Measurements from ENCODE around the gene TNFAIP2. TPM values are rescaled to one million over a fixed set of nuclear protein-coding genes. Genes with fewer than 3 reads are reported as not detected.
"Not testable (repeated sequence)": the region's sequence is repeated elsewhere in the genome, so short reads cannot be mapped to it uniquely, and the experiment has no call there.

TNFAIP2 gene
- total RNA-seq, 2 experiments from 2014 or later = 0.60 TPM; not detected in 1

DNA sequence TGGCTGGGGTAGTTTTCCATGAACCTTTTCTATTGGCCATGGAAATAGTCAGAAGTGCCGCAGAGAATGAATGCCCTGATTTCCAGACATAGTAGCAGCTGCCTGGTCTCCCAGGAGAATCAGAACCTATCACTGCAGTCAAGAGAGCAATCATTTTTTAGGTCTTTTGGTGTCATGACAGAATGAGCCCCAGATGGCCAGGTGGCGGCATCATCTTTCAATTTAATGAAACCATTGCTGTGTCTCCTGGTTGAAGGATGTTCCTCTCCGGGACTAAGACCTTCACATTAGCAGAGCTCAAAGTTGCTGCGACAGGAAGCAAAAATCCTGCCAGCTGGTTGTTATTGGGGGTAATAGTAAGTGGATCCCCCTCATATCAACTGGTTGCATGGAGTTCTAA, 18.8 kb downstream of the TNFAIP2 start:
- Mint-ChIP-seq H3K36me3 (ENCODE audit: low read depth) (no peaks in the 10 kb centered on the region), H3K4me3 (no peak overlapping the region), H3K27me3 (peaks cover 8% of the 10 kb centered on the region), H3K9me3 (no peaks in the 10 kb centered on the region), H3K27ac (no peak overlapping the region), H3K4me1 (no peaks in the 10 kb centered on the region)
- POLR2A ChIA-PET = no interaction called here
- no peak for DNase-seq
- CTCF ChIA-PET = no interaction called here

DNA sequence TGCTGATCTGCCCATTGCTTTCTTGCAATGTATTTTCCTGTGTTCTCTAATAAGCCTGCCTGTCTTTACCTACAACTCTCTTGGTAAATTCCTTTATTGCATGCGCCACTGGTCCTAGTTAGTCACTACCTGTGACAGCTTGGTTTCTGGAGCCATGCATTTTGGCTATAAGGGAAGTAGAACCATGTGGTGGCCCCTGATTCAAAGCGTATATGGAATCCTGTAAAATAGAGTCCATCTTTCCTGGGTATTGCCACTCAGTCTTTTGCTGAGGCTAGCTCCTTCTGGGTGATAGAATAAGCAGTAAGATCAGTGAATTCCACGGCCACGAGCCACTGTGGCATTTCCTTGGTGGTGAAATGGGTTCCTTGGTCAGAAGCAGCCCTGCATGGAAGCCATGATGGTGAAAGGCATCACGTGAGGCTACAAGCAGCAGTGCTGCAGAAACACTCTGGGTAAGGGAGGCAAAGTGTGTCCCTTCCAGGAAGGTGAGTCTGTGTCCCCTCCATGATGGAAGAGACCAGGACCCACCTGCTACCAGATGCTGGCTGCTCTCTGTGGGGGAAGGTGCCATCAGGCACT, 19.6 kb downstream of the TNFAIP2 start:
- CTCF ChIA-PET = no interaction called here
- Mint-ChIP-seq H3K4me1 (no peaks in the 10 kb centered on the region), H3K9me3 (no peaks in the 10 kb centered on the region), H3K4me3 (no peak overlapping the region), H3K27me3 (peaks cover 8% of the 10 kb centered on the region), H3K27ac (no peak overlapping the region), H3K36me3 (ENCODE audit: low read depth) (no peaks in the 10 kb centered on the region)
- POLR2A ChIA-PET = no interaction called here
- no peak for DNase-seq

DNA sequence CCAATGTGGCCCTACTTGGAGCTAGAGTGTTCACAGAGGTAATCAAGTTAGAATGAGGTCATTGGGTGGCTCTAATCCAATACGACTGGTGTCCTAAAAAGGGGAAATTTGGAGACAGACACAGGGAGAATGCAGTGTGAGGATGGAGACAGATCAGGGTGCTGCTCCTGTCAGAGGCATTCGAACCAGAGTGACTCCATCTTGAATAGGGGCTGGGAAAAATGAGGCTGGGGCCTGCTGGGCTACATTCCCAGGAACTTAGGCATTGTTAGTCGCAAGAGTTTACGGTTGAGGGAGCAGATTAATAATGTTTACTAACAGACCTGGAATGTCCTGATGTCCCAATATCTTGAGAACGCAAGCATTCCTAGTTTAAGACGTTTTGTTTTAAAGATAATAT, 20.2 kb downstream of the TNFAIP2 start:
- H3K27ac Mint-ChIP-seq = no peak overlapping the region
- no peak overlapping the region for H3K4me3 Mint-ChIP-seq
- H3K4me1 Mint-ChIP-seq = no peaks in the 10 kb centered on the region
- ChIA-PET POLR2A (no interaction called here), CTCF (no interaction called here)
- no peak for DNase-seq
- peaks cover 8% of the 10 kb centered on the region for H3K27me3 Mint-ChIP-seq
- H3K36me3 Mint-ChIP-seq (ENCODE audit: low read depth) = no peaks in the 10 kb centered on the region
- no peaks in the 10 kb centered on the region for H3K9me3 Mint-ChIP-seq

DNA sequence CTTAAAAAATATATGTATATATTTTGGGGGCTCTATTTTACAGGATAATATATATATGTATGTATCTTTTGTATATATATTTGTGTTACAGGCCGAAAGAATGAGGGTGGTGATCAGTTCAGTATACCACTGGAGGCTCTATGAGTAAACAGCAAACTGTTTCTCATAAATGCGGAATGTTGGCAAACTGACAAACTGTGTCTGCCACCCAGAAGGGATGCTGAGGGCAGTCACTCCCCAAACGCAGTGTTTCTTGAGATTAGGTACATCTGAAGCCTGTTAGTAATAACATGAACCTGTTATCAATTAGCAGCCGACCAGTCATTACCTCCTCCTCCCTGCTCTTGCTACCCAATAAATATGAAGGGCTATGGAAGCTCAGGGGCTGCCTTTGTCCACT, 20.8 kb downstream of the TNFAIP2 start:
- peaks cover 8% of the 10 kb centered on the region for H3K27me3 Mint-ChIP-seq
- H3K36me3 Mint-ChIP-seq (ENCODE audit: low read depth) = no peaks in the 10 kb centered on the region
- H3K4me3 Mint-ChIP-seq = no peak overlapping the region
- ChIA-PET POLR2A (no interaction called here), CTCF (no interaction called here)
- H3K4me1 Mint-ChIP-seq = no peaks in the 10 kb centered on the region
- H3K9me3 Mint-ChIP-seq = no peaks in the 10 kb centered on the region
- H3K27ac Mint-ChIP-seq = no peak overlapping the region
- no peak for DNase-seq

DNA sequence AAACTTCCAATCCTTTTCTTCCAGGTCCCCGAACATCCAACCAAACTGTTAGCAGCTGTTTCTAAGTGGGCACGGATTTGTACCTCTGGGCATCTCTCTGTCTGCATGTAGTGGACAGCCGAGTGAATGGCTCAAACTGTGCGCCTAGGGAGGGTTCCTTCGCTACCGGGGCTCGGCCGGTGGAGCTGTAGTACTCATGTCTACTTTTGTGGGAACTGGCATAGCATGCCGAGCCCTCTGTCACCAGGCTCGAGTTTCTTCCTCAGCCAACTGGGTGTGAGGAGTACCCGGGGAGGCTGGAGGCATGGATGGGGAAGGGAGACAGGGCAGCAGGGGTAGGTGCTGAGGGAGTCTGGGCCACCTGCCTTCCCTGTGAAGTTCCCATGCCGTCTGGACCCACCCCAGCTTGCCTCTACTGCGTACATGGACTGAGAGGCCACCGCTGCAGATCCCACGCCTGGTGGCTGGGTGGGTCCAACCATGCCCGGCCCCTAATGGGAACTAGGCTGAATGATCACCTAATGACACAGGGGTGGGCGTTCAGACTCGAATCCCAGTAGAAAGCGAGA, 23.0 kb downstream of the TNFAIP2 start:
- peaks cover 7% of the 10 kb centered on the region for H3K27me3 Mint-ChIP-seq
- ChIA-PET CTCF (no interaction called here), POLR2A (no interaction called here)
- H3K4me1 Mint-ChIP-seq = no peaks in the 10 kb centered on the region
- H3K9me3 Mint-ChIP-seq = no peaks in the 10 kb centered on the region
- H3K4me3 Mint-ChIP-seq = no peak overlapping the region
- H3K36me3 Mint-ChIP-seq (ENCODE audit: low read depth) = no peaks in the 10 kb centered on the region
- DNase-seq = no peak
- no peak overlapping the region for H3K27ac Mint-ChIP-seq

DNA sequence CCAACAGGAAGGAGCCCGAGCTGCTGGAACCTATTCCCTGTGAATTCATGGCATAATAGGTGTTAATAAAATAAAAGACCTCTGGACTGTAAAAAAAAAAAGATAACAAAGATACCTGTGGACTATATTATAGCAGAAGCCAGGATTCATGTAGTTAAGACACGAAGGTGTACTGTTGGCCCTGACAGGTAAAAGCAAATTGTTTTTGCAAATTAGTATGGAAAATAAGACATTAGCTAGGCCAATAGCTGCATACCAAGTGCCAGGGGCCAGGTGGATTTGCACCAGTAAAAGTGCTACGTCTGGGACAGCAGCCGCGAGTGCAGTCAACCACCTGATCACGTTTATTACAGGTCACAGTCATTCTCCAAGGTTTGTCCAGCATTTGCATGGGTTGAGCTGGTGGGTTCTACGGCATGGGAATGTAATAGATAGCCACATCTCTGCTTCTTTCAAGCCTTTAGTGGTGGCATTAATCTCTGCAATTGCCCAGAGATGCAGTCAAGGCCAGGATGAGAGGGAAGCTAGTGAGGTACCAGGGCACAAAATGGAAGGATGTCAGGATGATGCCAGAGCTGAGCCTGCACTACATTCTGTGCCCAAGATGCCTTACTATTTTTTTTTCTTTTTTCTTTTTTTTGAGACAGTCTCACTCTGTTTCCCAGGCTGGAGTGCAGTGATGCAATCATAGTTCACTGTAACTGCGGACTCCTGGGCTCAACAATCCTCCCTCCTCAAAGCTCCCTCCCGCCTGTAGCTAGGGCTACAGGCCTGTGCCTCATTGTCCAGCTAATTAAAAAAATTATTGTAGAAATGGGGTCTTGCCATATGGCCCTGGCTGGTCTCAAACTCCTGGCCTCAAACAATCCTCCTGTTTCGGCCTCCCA, 26.3 kb downstream of the TNFAIP2 start:
- no peak for DNase-seq
- no peaks in the 10 kb centered on the region for H3K36me3 Mint-ChIP-seq (ENCODE audit: low read depth)
- ChIA-PET POLR2A (no interaction called here), CTCF (interaction anchor here (0.6 to 1.1 kb wide), 2 partner anchors 9 to 60 kb away, joined by 3 to 4 read pairs; no protein-coding TSS in a partner anchor)
- no peaks in the 10 kb centered on the region for H3K4me1 Mint-ChIP-seq
- peaks cover 2% of the 10 kb centered on the region for H3K27me3 Mint-ChIP-seq
- H3K27ac Mint-ChIP-seq = no peak overlapping the region
- H3K4me3 Mint-ChIP-seq = no peak overlapping the region
- no peaks in the 10 kb centered on the region for H3K9me3 Mint-ChIP-seq

DNA sequence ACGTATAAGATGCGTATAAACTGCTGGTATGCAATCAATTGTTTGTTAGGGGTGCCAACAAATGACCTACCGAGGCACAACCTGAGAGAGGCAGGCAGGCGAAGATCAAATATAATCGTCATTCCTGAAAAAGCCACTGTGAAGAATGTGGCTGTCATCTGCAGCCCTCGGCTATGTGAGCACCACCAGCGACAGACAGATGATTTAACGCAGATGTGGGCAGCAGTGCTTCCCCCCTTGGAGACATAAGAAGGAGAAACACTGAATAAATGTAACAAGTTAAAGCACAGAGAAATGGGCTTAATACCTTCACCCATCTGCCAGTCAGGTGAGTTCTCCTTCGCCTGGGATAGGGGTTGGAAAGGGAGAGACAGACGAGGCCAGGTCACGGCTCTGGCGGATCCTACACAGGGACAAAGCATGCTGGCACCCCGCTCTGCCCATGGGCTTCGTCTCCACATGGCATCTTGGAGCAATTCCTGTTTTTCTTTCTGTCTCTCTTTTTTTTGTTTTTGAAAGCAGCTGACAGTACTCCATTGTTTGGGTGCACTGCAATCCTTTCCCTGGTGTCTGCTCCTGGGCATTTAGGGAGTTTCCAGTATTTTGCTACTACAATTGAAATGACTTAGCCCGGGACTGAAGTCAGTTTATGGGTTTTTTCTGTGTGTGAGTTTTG, 28.1 kb downstream of the TNFAIP2 start:
- Mint-ChIP-seq H3K9me3 (no peaks in the 10 kb centered on the region), H3K27me3 (no peaks in the 10 kb centered on the region), H3K27ac (no peak overlapping the region), H3K4me1 (no peaks in the 10 kb centered on the region), H3K4me3 (no peak overlapping the region), H3K36me3 (ENCODE audit: low read depth) (no peaks in the 10 kb centered on the region)
- DNase-seq = no peak
- ChIA-PET POLR2A (no interaction called here), CTCF (no interaction called here)

DNA sequence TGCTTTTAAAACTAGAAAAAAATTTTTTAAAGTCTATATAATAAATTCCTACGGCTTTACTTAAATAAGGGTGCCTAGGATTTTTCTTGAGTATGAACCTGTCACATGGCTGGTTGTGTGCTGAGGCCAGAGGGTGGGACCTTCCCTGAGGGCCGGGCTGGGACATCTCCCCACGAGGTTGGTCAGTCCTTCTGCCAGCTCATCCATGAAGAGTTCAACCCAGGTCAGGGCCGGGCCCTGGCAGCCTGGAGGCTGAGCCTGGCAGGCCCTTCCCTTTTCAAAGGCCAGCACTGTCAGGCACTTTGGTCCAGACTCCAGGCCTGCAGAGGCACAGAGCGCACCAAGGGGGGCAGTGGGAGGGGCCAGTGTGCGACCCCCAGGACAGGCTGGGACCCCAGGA, 31.7 kb downstream of the TNFAIP2 start:
- ChIA-PET CTCF (no interaction called here), POLR2A (no interaction called here)
- no peaks in the 10 kb centered on the region for H3K36me3 Mint-ChIP-seq (ENCODE audit: low read depth)
- H3K27ac Mint-ChIP-seq = no peak overlapping the region
- no peaks in the 10 kb centered on the region for H3K27me3 Mint-ChIP-seq
- H3K4me3 Mint-ChIP-seq = no peak overlapping the region
- H3K9me3 Mint-ChIP-seq = no peaks in the 10 kb centered on the region
- H3K4me1 Mint-ChIP-seq = no peaks in the 10 kb centered on the region
- no peak for DNase-seq

DNA sequence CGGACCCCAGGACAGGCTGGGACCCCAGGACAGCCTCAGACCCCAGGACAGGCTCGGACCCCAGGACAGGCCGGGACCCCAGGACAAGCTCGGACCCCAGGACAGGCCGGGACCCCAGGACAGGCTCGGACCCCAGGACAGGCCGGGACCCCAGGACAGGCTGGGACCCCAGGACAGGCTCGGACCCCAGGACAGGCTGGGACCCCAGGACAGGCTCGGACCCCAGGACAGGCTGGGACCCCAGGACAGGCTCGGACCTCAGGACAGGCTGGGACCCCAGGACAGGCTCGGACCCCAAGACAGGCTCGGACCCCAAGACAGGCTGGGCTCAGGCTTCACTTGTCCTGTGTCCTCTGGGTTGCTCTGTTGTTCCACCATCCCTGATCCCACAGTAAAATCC, 32.2 kb downstream of the TNFAIP2 start:
- H3K27ac Mint-ChIP-seq; H3K9me3 Mint-ChIP-seq; H3K36me3 Mint-ChIP-seq (ENCODE audit: low read depth); DNase-seq; H3K27me3 Mint-ChIP-seq; H3K4me1 Mint-ChIP-seq; H3K4me3 Mint-ChIP-seq; POLR2A ChIA-PET; CTCF ChIA-PET: not testable (repeated sequence)

DNA sequence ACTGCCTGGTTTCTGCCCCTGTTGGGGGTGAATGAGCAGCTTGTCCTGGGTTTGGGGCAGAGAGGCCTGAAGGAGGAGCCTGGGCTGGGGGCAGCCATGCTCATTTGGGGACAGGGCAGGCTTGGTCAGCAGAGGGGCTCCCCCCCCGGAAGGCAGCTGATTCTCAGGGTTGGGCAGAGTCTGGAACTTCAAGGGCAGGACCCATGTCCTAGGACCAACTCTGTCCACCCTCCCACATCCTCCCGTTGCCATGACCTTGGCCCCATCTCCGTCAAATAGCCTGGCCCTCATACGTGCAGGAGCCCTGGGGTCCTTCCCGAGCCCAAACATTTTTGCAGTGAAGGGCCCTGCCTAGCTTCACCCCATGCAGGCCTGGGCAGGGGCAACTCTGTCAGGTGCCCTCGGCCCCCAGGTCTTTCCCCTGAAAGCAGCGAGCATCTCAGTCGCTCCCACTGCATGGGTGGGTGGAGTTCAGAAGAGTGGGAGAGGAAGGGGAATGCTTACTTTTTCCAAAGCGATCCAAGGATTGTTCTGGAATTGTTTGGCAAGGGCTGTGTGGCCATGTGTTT, 32.6 kb downstream of the TNFAIP2 start:
- POLR2A ChIA-PET = no interaction called here
- CTCF ChIA-PET = no interaction called here
- H3K27me3 Mint-ChIP-seq = no peaks in the 10 kb centered on the region
- H3K27ac Mint-ChIP-seq = no peak overlapping the region
- H3K9me3 Mint-ChIP-seq = no peaks in the 10 kb centered on the region
- no peak overlapping the region for H3K4me3 Mint-ChIP-seq
- H3K4me1 Mint-ChIP-seq = no peaks in the 10 kb centered on the region
- no peaks in the 10 kb centered on the region for H3K36me3 Mint-ChIP-seq (ENCODE audit: low read depth)
- DNase-seq = no peak

DNA sequence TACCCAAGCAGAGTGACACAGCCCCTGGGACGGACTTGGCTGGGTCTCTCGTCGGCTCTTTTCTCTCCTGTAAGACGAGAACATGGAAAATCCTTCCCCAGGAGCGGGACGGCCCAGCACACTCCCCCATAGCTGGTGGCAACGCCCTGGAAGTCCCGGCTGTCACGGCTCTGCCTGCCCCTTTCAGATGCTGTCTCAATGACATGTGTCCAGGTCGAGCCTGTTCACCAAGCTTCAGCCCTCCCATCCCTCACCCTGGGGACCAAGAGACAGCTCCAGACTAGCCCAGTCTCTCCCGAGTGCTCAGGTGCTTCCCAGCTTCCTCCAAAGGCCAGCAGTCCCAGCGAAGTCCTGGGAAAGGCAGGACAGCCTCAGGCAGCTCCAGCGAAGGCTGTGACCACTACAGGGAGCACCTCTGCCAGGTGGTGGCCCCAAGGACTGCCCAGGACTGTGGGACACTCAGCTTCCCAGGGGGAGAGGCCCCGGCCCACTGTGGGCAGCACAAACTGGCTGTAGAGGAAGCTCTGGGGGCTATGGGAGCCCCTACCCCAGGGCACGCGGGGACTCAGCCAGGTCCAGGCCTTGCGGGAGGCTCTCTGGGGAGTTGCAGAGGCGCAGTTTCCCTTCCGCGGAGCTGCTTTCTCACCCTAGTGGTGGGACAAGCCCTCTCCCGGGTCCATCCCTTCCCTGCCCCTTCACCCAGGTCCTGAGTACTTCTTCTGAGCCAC, 33.6 kb downstream of the TNFAIP2 start:
- DNase-seq = no peak
- ChIA-PET POLR2A (no interaction called here), CTCF (no interaction called here)
- no peaks in the 10 kb centered on the region for H3K36me3 Mint-ChIP-seq (ENCODE audit: low read depth)
- no peaks in the 10 kb centered on the region for H3K4me1 Mint-ChIP-seq
- no peak overlapping the region for H3K27ac Mint-ChIP-seq
- H3K9me3 Mint-ChIP-seq = no peaks in the 10 kb centered on the region
- no peaks in the 10 kb centered on the region for H3K27me3 Mint-ChIP-seq
- no peak overlapping the region for H3K4me3 Mint-ChIP-seq

DNA sequence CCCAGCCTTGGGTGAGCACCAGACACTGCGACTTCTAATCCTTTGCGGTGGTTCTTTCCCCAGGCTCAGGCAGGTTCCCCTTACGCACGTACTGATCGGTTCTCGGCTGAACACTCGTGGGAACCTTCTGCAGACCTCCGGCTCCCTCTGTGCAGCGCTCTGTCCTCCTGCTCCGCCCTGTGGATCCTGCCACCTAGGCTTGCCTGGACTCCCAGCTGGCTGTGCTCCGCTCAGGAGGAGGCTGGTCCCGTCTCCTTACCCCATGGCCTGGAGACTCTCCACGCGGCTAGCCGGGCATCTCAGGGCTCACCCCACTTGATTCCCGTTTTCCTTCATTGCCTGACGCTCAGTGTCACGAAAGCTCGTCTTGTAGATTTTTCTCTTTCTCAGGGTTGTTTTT, 34.7 kb downstream of the TNFAIP2 start:
- Mint-ChIP-seq H3K4me1 (no peaks in the 10 kb centered on the region), H3K9me3 (no peaks in the 10 kb centered on the region), H3K36me3 (ENCODE audit: low read depth) (no peaks in the 10 kb centered on the region), H3K4me3 (no peak overlapping the region), H3K27ac (no peak overlapping the region), H3K27me3 (no peaks in the 10 kb centered on the region)
- ChIA-PET CTCF (interaction anchor here (1.4 kb wide), 1 partner anchor 53 kb away, joined by 3 read pairs; no protein-coding TSS in a partner anchor), POLR2A (no interaction called here)
- DNase-seq = no peak
